Progenitor cell of endocrine pancreas (in vitro differentiated cells): ENCODE results near the gene LIMS1. TPM values are rescaled to one million over a fixed set of nuclear protein-coding genes. Genes with fewer than 3 reads are reported as not detected.
A peak's percentile ranks its signal among the peaks of the same experiment; 100 is the strongest.

Experiments used
- DNase-seq: peaks from one replicate; pipeline ENCODE4 v3.0.0; 2021; ENCODE audit warnings: low spot score; ENCODE audit not compliant: unreplicated experiment
- H3K27ac Mint-ChIP-seq: 2 replicates; pipeline ENCODE4 v1.8.0; 2021; ENCODE audit warnings: mild to moderate bottlenecking, moderate library complexity, mixed read lengths
- H3K27me3 Mint-ChIP-seq: 2 replicates; pipeline ENCODE4 v1.8.0; 2021; ENCODE audit warnings: mixed read lengths
- H3K36me3 Mint-ChIP-seq: 2 replicates; pipeline ENCODE4 v1.8.0; 2022; ENCODE audit warnings: mixed read lengths; ENCODE audit not compliant: insufficient read depth
- H3K4me1 Mint-ChIP-seq: 2 replicates; pipeline ENCODE4 v1.8.0; 2021; ENCODE audit warnings: low read depth, mixed read lengths
- H3K4me3 Mint-ChIP-seq: 2 replicates; pipeline ENCODE4 v1.8.0; 2021; ENCODE audit warnings: low read depth, mild to moderate bottlenecking, moderate library complexity, mixed read lengths
- H3K9me3 Mint-ChIP-seq: 2 replicates; pipeline ENCODE4 v1.8.0; 2021; ENCODE audit warnings: low read depth, mixed read lengths
- total RNA-seq: library from RNA; stranded (reverse); gene quantifications from 2 replicates; pipeline ENCODE4 v1.2.1, GENCODE V29; 2021
- TF ChIP-seq, protein P1 (sequence below): fragments of 200-600 bp; sonication (generic); IDR thresholded peaks from one replicate; pipeline ENCODE4 v1.5.0; 2021; ENCODE audit warnings: antibody characterized with exemption, mild to moderate bottlenecking; ENCODE audit not compliant: unreplicated experiment

The LIMS1 gene
- total RNA-seq, 1 donor from 2014 or later: 37.7 TPM

DNA sequence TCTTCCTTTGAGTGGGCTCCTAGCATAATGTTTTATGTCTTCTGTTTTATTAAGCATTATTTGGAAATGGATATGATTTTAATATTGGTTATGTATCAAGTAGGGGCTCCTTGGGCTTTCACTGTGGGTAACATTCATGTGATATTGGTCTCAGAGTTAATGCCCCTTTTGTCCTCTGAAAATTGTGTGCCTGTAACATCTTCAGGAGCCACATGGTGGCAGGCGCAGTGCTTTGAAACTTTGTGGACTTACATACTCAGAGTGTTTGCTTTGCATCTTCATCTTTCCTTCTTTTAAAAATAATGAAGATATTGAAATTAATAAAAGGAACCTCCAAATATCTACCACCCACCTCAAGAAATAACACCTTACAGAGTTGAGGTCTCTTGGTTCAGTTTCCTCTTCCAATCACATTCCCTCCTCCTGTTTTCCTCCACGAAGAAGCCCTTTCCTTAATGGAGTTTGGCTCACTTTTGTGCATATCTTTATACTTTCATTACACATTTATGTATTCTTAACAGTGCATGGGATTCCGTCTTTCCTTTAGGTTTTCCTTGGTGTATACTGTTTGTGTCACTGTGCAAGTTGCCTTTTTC lies 73.5 kb downstream of the LIMS1 start:
- no peak for DNase-seq
- no peaks in the 10 kb centered on the region for H3K9me3 Mint-ChIP-seq
- peaks cover 2% of the 10 kb centered on the region for H3K36me3 Mint-ChIP-seq
- peaks cover 14% of the 10 kb centered on the region for H3K4me1 Mint-ChIP-seq
- no peaks in the 10 kb centered on the region for H3K27me3 Mint-ChIP-seq
- H3K4me3 Mint-ChIP-seq: no peak overlapping the region
- peak overlapping the region; percentile 10 for H3K27ac Mint-ChIP-seq
- TF ChIP-seq, protein P1, sequence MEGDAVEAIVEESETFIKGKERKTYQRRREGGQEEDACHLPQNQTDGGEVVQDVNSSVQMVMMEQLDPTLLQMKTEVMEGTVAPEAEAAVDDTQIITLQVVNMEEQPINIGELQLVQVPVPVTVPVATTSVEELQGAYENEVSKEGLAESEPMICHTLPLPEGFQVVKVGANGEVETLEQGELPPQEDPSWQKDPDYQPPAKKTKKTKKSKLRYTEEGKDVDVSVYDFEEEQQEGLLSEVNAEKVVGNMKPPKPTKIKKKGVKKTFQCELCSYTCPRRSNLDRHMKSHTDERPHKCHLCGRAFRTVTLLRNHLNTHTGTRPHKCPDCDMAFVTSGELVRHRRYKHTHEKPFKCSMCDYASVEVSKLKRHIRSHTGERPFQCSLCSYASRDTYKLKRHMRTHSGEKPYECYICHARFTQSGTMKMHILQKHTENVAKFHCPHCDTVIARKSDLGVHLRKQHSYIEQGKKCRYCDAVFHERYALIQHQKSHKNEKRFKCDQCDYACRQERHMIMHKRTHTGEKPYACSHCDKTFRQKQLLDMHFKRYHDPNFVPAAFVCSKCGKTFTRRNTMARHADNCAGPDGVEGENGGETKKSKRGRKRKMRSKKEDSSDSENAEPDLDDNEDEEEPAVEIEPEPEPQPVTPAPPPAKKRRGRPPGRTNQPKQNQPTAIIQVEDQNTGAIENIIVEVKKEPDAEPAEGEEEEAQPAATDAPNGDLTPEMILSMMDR: peak; percentile 57

DNA sequence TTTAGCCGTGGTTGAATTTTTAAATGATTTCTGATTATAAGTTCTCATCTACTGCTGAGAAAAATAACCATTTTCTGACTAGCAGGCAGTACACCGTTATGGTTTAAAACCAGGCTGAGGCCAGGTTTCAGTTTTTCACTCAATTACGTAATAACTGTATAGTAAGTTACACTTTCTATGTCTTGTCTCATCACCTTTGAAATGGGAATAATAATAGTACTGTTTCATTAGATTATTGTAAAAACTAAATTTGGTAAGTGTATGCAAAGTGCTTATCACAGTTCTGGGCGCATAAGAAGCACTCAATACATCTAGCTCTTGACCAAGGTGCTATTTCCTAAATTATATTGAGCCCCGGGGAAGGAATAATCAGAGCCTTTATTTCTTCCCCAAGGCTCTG lies 76.8 kb downstream of the LIMS1 start:
- Mint-ChIP-seq H3K4me3 (no peak overlapping the region), H3K9me3 (no peaks in the 10 kb centered on the region), H3K27ac (no peak overlapping the region), H3K27me3 (no peaks in the 10 kb centered on the region), H3K36me3 (no peaks in the 10 kb centered on the region), H3K4me1 (peaks cover 31% of the 10 kb centered on the region)
- TF ChIP-seq, protein P1: no peak
- DNase-seq: no peak

DNA sequence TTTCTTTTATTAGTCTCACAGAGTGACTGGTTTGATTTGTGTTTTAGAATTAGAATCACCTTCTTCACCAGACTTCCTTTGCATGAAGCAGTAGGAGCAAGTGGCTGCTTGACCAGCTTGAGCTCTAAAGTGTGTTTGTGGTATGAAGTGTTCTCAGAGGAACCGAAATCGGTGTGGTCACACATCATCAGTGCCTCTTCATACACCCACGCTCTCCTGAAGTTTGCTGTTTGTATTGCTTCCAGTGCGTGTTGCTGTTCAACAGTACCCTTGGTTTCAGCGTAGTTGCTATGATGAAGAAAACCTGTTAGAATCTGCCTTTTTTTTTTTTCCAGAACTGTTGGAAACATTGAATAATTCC lies 77.9 kb downstream of the LIMS1 start:
- TF ChIP-seq, protein P1: no peak
- no peaks in the 10 kb centered on the region for H3K36me3 Mint-ChIP-seq
- H3K4me3 Mint-ChIP-seq: no peak overlapping the region
- H3K4me1 Mint-ChIP-seq: peaks cover 39% of the 10 kb centered on the region
- H3K9me3 Mint-ChIP-seq: no peaks in the 10 kb centered on the region
- no peak for DNase-seq
- H3K27me3 Mint-ChIP-seq: no peaks in the 10 kb centered on the region
- H3K27ac Mint-ChIP-seq: no peak overlapping the region

DNA sequence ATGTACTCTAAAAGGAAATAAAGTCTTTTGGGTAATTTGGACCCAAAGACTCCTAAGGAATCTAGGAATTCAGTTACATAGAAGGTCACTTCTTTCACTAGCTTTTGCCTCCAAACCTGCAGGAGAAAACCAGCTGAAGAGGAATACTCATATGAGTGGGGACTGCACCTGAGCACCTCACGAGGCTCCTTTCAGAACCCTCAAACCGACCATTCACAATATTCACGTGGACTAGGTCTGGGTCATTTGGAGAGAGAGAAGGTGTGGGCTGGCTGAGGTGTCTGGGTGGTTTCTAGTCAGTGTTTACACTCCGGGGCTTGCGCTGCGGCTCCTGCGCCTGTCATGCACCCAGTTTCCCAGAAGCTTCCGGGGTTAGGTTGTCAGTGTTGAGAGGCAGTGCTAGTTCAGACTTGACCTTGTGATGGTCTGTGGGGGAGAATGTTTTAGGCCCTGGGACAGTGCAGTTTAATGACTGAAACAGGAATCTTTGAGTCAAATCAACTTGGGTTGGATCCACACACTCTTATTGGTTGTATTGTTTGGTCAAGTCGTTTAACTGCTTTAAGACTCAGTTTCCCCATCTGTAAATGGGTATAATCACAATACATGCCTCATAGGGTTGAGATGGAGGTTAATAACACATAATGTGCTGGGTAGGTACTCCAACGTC lies 78.4 kb downstream of the LIMS1 start:
- Mint-ChIP-seq H3K4me3 (no peak overlapping the region), H3K4me1 (peaks cover 44% of the 10 kb centered on the region), H3K27me3 (no peaks in the 10 kb centered on the region), H3K9me3 (no peaks in the 10 kb centered on the region), H3K27ac (no peak overlapping the region), H3K36me3 (no peaks in the 10 kb centered on the region)
- TF ChIP-seq, protein P1: no peak
- no peak for DNase-seq

DNA sequence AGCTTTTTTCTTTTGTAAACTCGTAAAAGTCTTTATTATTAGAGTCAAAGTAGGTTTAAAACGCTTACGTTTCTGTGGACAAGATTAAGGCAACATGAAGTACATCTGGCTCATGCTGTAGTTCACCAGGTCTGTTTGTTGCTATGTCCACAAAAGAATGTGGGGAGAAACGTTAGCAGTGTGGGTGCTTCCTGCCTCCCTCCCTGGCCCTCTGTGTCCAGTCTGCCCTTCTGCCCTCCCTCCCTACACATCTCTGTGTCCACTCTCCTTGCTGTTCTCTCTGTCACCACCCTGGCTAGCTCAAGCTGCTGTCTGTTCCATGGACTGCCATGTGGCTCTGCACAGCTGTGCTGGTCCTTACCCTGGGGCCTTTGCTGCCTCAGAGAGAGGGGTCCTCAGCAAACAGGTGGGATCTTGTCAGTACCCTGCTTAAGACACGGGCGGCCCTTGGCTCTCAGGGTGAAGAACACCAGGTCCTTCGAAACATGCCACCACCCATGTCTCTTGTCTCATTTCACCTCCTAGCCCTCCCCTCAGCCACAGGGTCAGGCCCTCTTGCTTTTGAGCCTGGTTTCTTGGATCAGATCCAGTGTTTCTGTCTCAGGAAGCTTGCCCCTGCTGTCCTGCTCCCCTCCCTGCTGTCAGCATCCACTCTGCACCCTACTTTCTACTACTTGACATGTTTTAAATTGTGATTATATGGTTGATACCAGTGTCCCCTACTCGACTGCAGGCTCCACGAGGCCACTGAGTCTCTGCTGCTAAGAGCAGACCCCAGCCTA lies 79.2 kb downstream of the LIMS1 start:
- Mint-ChIP-seq H3K27me3 (no peaks in the 10 kb centered on the region), H3K4me1 (peaks cover 45% of the 10 kb centered on the region), H3K9me3 (no peaks in the 10 kb centered on the region), H3K27ac (peak overlapping the region; percentile 91), H3K4me3 (no peak overlapping the region), H3K36me3 (no peaks in the 10 kb centered on the region)
- TF ChIP-seq, protein P1: no peak
- DNase-seq: no peak
